ENCODE data around the gene C1QTNF1. TPM values are rescaled to one million over a fixed set of nuclear protein-coding genes. Genes with fewer than 3 reads are reported as not detected.

C1QTNF1 gene
- total and polyA plus RNA-seq, 8 donors = 2.9 to 20.3 (median 12.7) TPM

DNA sequence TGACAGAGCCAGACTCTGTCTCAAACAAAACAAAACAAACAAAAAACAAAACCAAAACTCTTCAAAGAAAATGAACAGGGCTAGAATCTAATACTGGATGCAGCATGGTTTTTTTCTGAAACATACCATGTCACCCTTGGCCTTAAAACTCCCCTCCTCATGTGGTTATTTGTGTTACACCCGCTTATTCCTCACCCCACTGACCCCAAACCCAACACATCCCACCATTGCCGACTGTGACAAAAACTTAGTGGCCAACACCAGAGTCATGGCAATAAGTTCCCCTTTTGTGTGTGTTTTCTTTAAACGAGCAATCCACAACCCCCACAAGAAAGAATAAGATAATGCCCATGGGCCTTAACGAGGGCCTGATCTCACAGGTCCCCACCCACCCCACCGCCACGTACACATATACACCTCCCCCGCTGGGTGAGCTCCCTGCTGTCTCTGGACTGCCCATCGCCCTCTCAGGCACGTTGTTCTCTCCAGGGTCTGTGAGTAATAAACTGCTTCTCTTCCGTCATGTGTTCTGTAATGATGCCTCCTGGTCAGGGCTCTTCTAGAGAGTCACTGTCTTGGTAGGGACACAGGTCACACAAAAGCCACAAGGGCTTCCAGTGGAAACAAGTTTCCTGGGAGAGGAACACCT lies 33.9 kb downstream of the C1QTNF1 start:
- DNase-seq = no peak
- intact Hi-C loops (cut with DNase I; ENCODE audit: low total_unique reads) = no loop called here
- 77 to 87% (median 81%) methylated on average over 10 of the region's 10 CpGs for WGBS, 5 donors

GRCh38 chr17:79062691-79063090 lies 38.7 kb downstream of the C1QTNF1 start:
- Histone ChIP-seq H3K9me3 (no peaks in the 10 kb centered on the region), H3K27ac (no peak overlapping the region), H3K4me1 (no peaks in the 10 kb centered on the region), H3K36me3 (no peaks in the 10 kb centered on the region), H3K4me3 (no peak overlapping the region), H3K27me3 (no peaks in the 10 kb centered on the region)
- intact Hi-C loops (cut with DNase I; ENCODE audit: low total_unique reads) = no loop called here
- 77 to 92% (median 85%) methylated on average over 7 of the region's 7 CpGs for WGBS, 5 donors
- DNase-seq = no peak
- TF ChIP-seq POLR2A (IDR thresholded peaks at IDR 0.05) = no peak
- TF ChIP-seq POLR2AphosphoS5 (IDR thresholded peaks at IDR 0.05) = no peak
- no peak for TF ChIP-seq EP300 (IDR thresholded peaks at IDR 0.05)
- TF ChIP-seq CTCF (IDR thresholded peaks at IDR 0.05) = no peak

More for the DNA sequence above, 33.9 kb downstream of the C1QTNF1 start:
- H3K27ac ChIP-seq = no peak overlapping the region
- no peaks in the 10 kb centered on the region for H3K4me1 ChIP-seq
- H3K4me3 ChIP-seq = no peak overlapping the region
- H3K9me3 ChIP-seq = peaks cover 0 to 17% (median 9%) of the 10 kb centered on the region in 4 donors
- TF ChIP-seq CTCF (IDR thresholded peaks at IDR 0.05) = no peak
- no peak for TF ChIP-seq POLR2A (IDR thresholded peaks at IDR 0.05)
- TF ChIP-seq POLR2AphosphoS5 (IDR thresholded peaks at IDR 0.05) = no peak
- H3K36me3 ChIP-seq = no peaks in the 10 kb centered on the region
- no peaks in the 10 kb centered on the region for H3K27me3 ChIP-seq

DNA sequence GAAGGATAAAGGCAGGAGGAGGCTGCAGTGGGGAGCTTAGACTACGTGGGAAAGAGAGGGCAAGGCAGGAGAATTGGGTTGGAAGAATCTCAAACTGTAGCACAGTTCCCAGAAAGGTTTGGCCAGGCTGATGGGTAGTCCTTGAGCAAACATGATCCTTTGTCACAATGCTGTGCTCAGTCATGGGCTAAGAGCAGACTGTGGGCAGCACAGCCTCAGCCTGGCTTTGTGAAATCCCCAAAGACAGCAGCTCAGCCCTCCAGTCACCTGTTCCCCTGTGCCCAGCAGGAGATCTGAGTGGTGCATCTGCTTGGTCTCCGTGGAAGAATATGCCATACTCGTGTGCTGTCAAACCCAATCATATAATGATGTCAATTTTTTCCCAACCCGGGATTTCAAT lies 40.1 kb downstream of the C1QTNF1 start:
- 70 to 81% (median 73%) methylated on average over 4 of the region's 4 CpGs for WGBS, 5 donors
- no peaks in the 10 kb centered on the region for H3K9me3 ChIP-seq
- H3K27me3 ChIP-seq = no peaks in the 10 kb centered on the region
- H3K36me3 ChIP-seq = no peaks in the 10 kb centered on the region
- intact Hi-C loops (cut with DNase I; ENCODE audit: low total_unique reads) = no loop called here
- TF ChIP-seq POLR2AphosphoS5 (IDR thresholded peaks at IDR 0.05) (no peak), EP300 (IDR thresholded peaks at IDR 0.05) (no peak), POLR2A (IDR thresholded peaks at IDR 0.05) (no peak), CTCF (IDR thresholded peaks at IDR 0.05) (no peak)
- no peaks in the 10 kb centered on the region for H3K4me1 ChIP-seq
- DNase-seq = no peak
- no peak overlapping the region for H3K4me3 ChIP-seq
- H3K27ac ChIP-seq = no peak overlapping the region

DNA sequence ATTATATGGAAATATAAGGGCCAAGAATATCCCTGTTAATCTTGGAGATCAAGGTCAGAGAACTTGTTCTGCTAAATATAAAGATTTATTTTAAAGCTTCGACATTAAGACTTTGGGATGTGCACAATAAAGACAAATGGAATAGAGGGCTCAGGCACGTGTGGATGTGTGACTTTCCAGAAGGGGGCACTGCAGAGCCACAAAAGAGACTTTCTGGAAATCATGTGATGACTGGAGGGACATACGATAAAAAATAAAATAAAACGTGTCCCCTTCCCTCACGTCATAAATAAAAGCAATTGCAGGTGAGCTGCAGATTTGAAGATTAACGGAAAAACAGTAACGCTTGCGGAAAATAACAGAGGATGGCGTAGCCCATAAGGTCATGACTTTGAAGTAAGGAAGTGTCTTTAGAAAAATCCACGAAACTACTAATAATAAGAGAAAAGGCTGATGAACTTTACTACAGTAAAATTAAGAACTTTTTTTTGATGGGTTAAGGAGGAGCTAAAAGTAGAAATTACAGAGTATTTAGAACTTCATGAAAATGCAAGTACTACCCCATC lies 41.2 kb downstream of the C1QTNF1 start:
- intact Hi-C loops (cut with DNase I; ENCODE audit: low total_unique reads) = no loop called here
- H3K27ac ChIP-seq = no peak overlapping the region
- 33 to 42% (median 39%) methylated on average over 10 of the region's 10 CpGs for WGBS, 5 donors

More for the DNA sequence above, 41.2 kb downstream of the C1QTNF1 start:
- DNase-seq = peak; percentile 57 to 66
- TF ChIP-seq POLR2AphosphoS5 (IDR thresholded peaks at IDR 0.05) (no peak), POLR2A (IDR thresholded peaks at IDR 0.05) (no peak), CTCF (IDR thresholded peaks at IDR 0.05) (peak in 5 of 7 experiments; percentile 31 to 54 (median 52)), EP300 (IDR thresholded peaks at IDR 0.05) (no peak)
- no peaks in the 10 kb centered on the region for H3K27me3 ChIP-seq
- H3K4me1 ChIP-seq = no peaks in the 10 kb centered on the region
- H3K9me3 ChIP-seq = no peaks in the 10 kb centered on the region
- H3K36me3 ChIP-seq = no peaks in the 10 kb centered on the region
- H3K4me3 ChIP-seq = no peak overlapping the region
